GM19025 (cell line): Measurements from ENCODE around the gene VAC14.

ENCODE experiments used
- ATAC-seq: cut with Tn5 transposase; IDR thresholded peaks from one replicate; pipeline ENCODE4 v1.9.1; 2021; ENCODE audit warnings: mild to moderate bottlenecking, low read depth, moderate library complexity; ENCODE audit not compliant: unreplicated experiment

VAC14 gene

GRCh38 chr16:70729292-70729691, 71.7 kb downstream of the VAC14 start:
- ATAC-seq = no peak

GRCh38 chr16:70728150-70728549, 72.8 kb downstream of the VAC14 start:
- ATAC-seq = no peak

- ATAC-seq = no peak
Measured at GRCh38 chr16:70726892-70727361, 74.0 kb downstream of the VAC14 start.

- no peak for ATAC-seq
Measured at GRCh38 chr16:70725912-70726828, 74.8 kb downstream of the VAC14 start.

GRCh38 chr16:70725024-70725911, 75.7 kb downstream of the VAC14 start:
- ATAC-seq = no peak

GRCh38 chr16:70724146-70725023, 76.6 kb downstream of the VAC14 start:
- ATAC-seq = no peak

- ATAC-seq = no peak
Measured at GRCh38 chr16:70723740-70724145, 77.2 kb downstream of the VAC14 start.

- ATAC-seq = no peak
Measured at GRCh38 chr16:70721202-70721963, 79.6 kb downstream of the VAC14 start.

GRCh38 chr16:70720425-70721201, 80.3 kb downstream of the VAC14 start:
- ATAC-seq = no peak

GRCh38 chr16:70717065-70717464, 83.9 kb downstream of the VAC14 start:
- ATAC-seq = no peak

GRCh38 chr16:70715860-70716357, 85.0 kb downstream of the VAC14 start:
- ATAC-seq = no peak

- ATAC-seq = no peak
Measured at GRCh38 chr16:70715055-70715858, 85.7 kb downstream of the VAC14 start.

GRCh38 chr16:70714581-70715054, 86.3 kb downstream of the VAC14 start:
- no peak for ATAC-seq

- no peak for ATAC-seq
Measured at GRCh38 chr16:70713824-70714223, 87.1 kb downstream of the VAC14 start.

GRCh38 chr16:70713342-70713741, 87.6 kb downstream of the VAC14 start:
- ATAC-seq = no peak

- no peak for ATAC-seq
Measured at GRCh38 chr16:70712942-70713341, 88.0 kb downstream of the VAC14 start.

- ATAC-seq = no peak
Measured at GRCh38 chr16:70712359-70712758, 88.6 kb downstream of the VAC14 start.
